Spleen (tissue), 11 donors: ENCODE data around the gene OVOL3. TPM values are rescaled to one million over a fixed set of nuclear protein-coding genes. Genes with fewer than 3 reads are reported as not detected.

ENCODE experiments used
- DNase-seq: peaks from one replicate; pipeline ENCODE4 v3.0.0-alpha.2; 2020
- H3K27ac ChIP-seq, 8 donors: fragments of 200-600 bp; sonication (generic) in 7 of 8; 1 replicate in 4 of 8; 2 replicates in 4 of 8; pipeline versions ENCODE4 v1.5.0 to v1.8.0; 2016 to 2021; ENCODE audit warnings: inconsistent platforms in 4 of 8, mild to moderate bottlenecking in 4 of 8, moderate library complexity in 1 of 8
- H3K27me3 ChIP-seq, 7 donors: fragments of 200-600 bp; sonication (generic) in 6 of 7; replicated peaks in 1 of 7; 1 replicate in 4 of 7; 2 replicates in 3 of 7; pipeline versions ENCODE4 v1.5.0 to v1.8.0; 2016 to 2021; ENCODE audit warnings: inconsistent platforms in 3 of 7, mild to moderate bottlenecking in 1 of 7
- H3K36me3 ChIP-seq, 6 donors: fragments of 200-600 bp; sonication (generic) in 5 of 6; 1 replicate in 4 of 6; 2 replicates in 2 of 6; pipeline versions ENCODE4 v1.5.0 to v1.8.0; 2016 to 2021; ENCODE audit warnings: inconsistent platforms in 2 of 6
- H3K4me1 ChIP-seq, 6 donors: fragments of 200-600 bp; sonication (generic) in 5 of 6; 1 replicate in 3 of 6; 2 replicates in 3 of 6; pipeline versions ENCODE4 v1.5.0 to v1.8.0; 2016 to 2021; ENCODE audit warnings: inconsistent platforms in 3 of 6
- H3K4me3 ChIP-seq, 8 donors: fragments of 200-600 bp; sonication (generic) in 7 of 8; 1 replicate in 4 of 8; 2 replicates in 4 of 8; pipeline versions ENCODE4 v1.5.0 to v1.8.0; 2016 to 2021; ENCODE audit warnings: inconsistent platforms in 4 of 8, mild to moderate bottlenecking in 4 of 8, moderate library complexity in 2 of 8
- H3K9me3 ChIP-seq, 8 donors: fragments of 200-600 bp; sonication (generic) in 7 of 8; 1 replicate in 4 of 8; 2 replicates in 4 of 8; pipeline versions ENCODE4 v1.5.0 to v1.8.0; 2016 to 2021; ENCODE audit warnings: inconsistent platforms in 4 of 8
- CTCF ChIP-seq, 11 experiments: fragments of 200-600 bp in 7 of 11; fragments of 450-650 bp in 4 of 11; sonication (generic) in 4 of 11; IDR thresholded peaks in 8 of 11; conservative IDR thresholded peaks in 3 of 11; 1 replicate in 7 of 11; 2 replicates in 4 of 11; pipeline versions ENCODE4 v1.4.0 to v1.8.0; 2016 to 2021; ENCODE audit warnings: antibody characterized with exemption in 11 of 11, inconsistent platforms in 4 of 11, mild to moderate bottlenecking in 1 of 11
- POLR2A ChIP-seq, 3 donors: fragments of 450-650 bp; IDR thresholded peaks; one replicate each; pipeline ENCODE4 v1.5.1; 2017; ENCODE audit warnings: antibody characterized with exemption in 3 of 3, mild to moderate bottlenecking in 1 of 3
- POLR2AphosphoS5 ChIP-seq, 3 donors: sonication (generic); formaldehyde crosslinking; IDR thresholded peaks; one replicate each; pipeline ENCODE4 v1.5.1; 2017; ENCODE audit warnings: antibody characterized with exemption in 3 of 3
- whole genome bisulfite sequencing, 5 donors: extraction: QIAGEN DNeasy Blood & Tissue Kit in 3 of 5; methylation state at CpG; one replicate each; pipeline versions ENCODE4 v1.1.5 to v1.1.7; 2013 to 2018; 5-methylcytosine and 5-hydroxymethylcytosine counted together
- intact Hi-C: fragments of 100-400 bp; cut with DNase I; formaldehyde crosslinking; loops from one replicate; pipeline ENCODE4 v1.15.0; 2023; ENCODE audit warnings: low total_unique reads
- polyA plus RNA-seq, 3 donors: library from polyadenylated mRNA; stranded (reverse); fragments of 200-250 nt; gene quantifications; one replicate each; pipeline ENCODE4 v1.2.1, GENCODE V29; 2013
- total RNA-seq, 7 donors: library from RNA; depleted of rRNA in 3 of 7; stranded (reverse); fragments of >200 nt in 3 of 7; fragmentation: NEBNext Ultra II Directional in 4 of 7; extraction: Animal tissue kit (Norgen Biotek cat#: 25700) in 4 of 7; gene quantifications; one replicate each; pipeline versions ENCODE4 v1.1.0 to v1.2.1, GENCODE V29; 2016 to 2021
- donor health status: healthy with polysubstance abuse.
- donor health status: DM: no; HTN: no; CAD: no; lungs with moderate emphysema.
- donor health status: DM: no; HTN: no; CAD: no.
- donor health status: Bipolar disorder and iron deficiency.
- donor health status: healthy.
- donor health status: DM: no; HTN: no; CAD: no.
- donor health status: DM: yes; HTN: yes; CAD: no.

OVOL3 gene
- total and polyA plus RNA-seq, 10 donors: 0.11 to 0.22 (median 0.19) TPM; not detected in 7

- peaks cover 0 to 88% (median 0%) of the 10 kb centered on the region in 6 donors for H3K36me3 ChIP-seq
Measured at GRCh38 chr19:36093687-36094086, 17.3 kb upstream of the OVOL3 start.

GRCh38 chr19:36097036-36097435 is 13.9 kb upstream of the OVOL3 start:
- intact Hi-C loops: no loop called here
- Histone ChIP-seq H3K9me3 (no peaks in the 10 kb centered on the region), H3K36me3 (peaks cover 0 to 84% (median 0%) of the 10 kb centered on the region in 6 donors), H3K27ac (peak overlapping the region in 4 of 8 donors; percentile 13 to 38 (median 30)), H3K27me3 (no peaks in the 10 kb centered on the region), H3K4me3 (no peak overlapping the region), H3K4me1 (peaks cover 0 to 39% (median 11%) of the 10 kb centered on the region in 6 donors)
- DNase-seq: no peak
- WGBS, 5 donors: 79 to 94% (median 83%) methylated on average over 6 of the region's 6 CpGs
- TF ChIP-seq CTCF (IDR thresholded peaks at IDR 0.05 in 8 of 11, conservative IDR thresholded peaks at IDR 0.05 in 3 of 11) (no peak), POLR2AphosphoS5 (IDR thresholded peaks at IDR 0.05) (no peak), POLR2A (IDR thresholded peaks at IDR 0.05) (no peak)

More at GRCh38 chr19:36093687-36094086, 17.3 kb upstream of the OVOL3 start:
- Histone ChIP-seq H3K27me3 (no peaks in the 10 kb centered on the region), H3K4me3 (no peak overlapping the region), H3K9me3 (no peaks in the 10 kb centered on the region), H3K4me1 (peaks cover 0 to 18% (median 0%) of the 10 kb centered on the region in 6 donors), H3K27ac (no peak overlapping the region)
- 56 to 96% (median 70%) methylated on average over 4 to 6 of the region's 6 CpGs for WGBS, 5 donors
- DNase-seq: no peak
- no peak for TF ChIP-seq CTCF (IDR thresholded peaks at IDR 0.05 in 8 of 11, conservative IDR thresholded peaks at IDR 0.05 in 3 of 11)
- no peak for TF ChIP-seq POLR2A (IDR thresholded peaks at IDR 0.05)
- TF ChIP-seq POLR2AphosphoS5 (IDR thresholded peaks at IDR 0.05): no peak
- intact Hi-C loops: no loop called here

- TF ChIP-seq CTCF (IDR thresholded peaks at IDR 0.05 in 8 of 11, conservative IDR thresholded peaks at IDR 0.05 in 3 of 11) (no peak), POLR2A (IDR thresholded peaks at IDR 0.05) (no peak), POLR2AphosphoS5 (IDR thresholded peaks at IDR 0.05) (no peak)
- peaks cover 0 to 84% (median 0%) of the 10 kb centered on the region in 6 donors for H3K36me3 ChIP-seq
- no peak overlapping the region for H3K4me3 ChIP-seq
- DNase-seq: no peak
- no peaks in the 10 kb centered on the region for H3K9me3 ChIP-seq
- no peaks in the 10 kb centered on the region for H3K27me3 ChIP-seq
- no peak overlapping the region for H3K27ac ChIP-seq
- intact Hi-C loops: no loop called here
- peaks cover 0 to 39% (median 11%) of the 10 kb centered on the region in 6 donors for H3K4me1 ChIP-seq
- WGBS, 5 donors: 89 to 97% (median 90%) methylated on average over 11 to 19 of the region's 19 CpGs
Measured at GRCh38 chr19:36099166-36099785, 11.7 kb upstream of the OVOL3 start.

GRCh38 chr19:36100476-36100875 is 10.5 kb upstream of the OVOL3 start:
- DNase-seq: no peak
- H3K36me3 ChIP-seq: peaks cover 0 to 84% (median 0%) of the 10 kb centered on the region in 6 donors
- H3K4me1 ChIP-seq: peaks cover 0 to 39% (median 11%) of the 10 kb centered on the region in 6 donors
- intact Hi-C loops: no loop called here
- no peaks in the 10 kb centered on the region for H3K27me3 ChIP-seq
- 67 to 85% (median 73%) methylated on average over 5 of the region's 5 CpGs for WGBS, 5 donors
- peak overlapping the region in 3 of 8 donors; percentile 4 to 47 (median 23) for H3K27ac ChIP-seq
- no peak overlapping the region for H3K4me3 ChIP-seq
- TF ChIP-seq CTCF (IDR thresholded peaks at IDR 0.05 in 8 of 11, conservative IDR thresholded peaks at IDR 0.05 in 3 of 11) (no peak), POLR2AphosphoS5 (IDR thresholded peaks at IDR 0.05) (peak in 2 of 3 donors; percentile 59 to 63)
- H3K9me3 ChIP-seq: no peaks in the 10 kb centered on the region
